ENCODE data around the gene CRYZL1.
"Not testable (repeated sequence)": the region's sequence is repeated elsewhere in the genome, so short reads cannot be mapped to it uniquely, and the experiment has no call there.

CRYZL1 gene

DNA sequence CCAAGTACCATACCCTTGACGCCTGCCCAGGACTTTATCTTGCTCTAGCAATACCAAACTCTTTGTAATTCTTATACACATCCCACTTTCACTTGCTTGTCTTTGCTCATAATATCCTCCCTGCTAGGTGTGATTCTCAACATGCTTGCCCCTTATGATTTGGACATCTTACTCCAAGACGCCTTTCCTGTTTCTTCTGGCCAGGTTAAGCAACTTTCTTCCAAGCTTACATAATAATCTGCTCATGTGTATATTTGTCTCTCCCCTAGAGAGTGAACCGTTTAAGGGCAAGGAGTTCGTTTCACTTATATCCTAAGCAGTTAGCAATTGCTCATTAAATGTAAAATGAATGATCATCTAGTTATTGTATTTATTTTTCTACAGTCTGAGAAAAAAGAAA is 21.8 kb downstream of the CRYZL1 start:
- Histone ChIP-seq H3K79me1 (replicated peaks; ENCODE audit: low read length, poor library complexity, severe bottlenecking) (peaks cover 4% of the 10 kb centered on the region), H3K4me3 (ENCODE audit: insufficient read depth in 1 of 2, low read depth in 1 of 2, low read length in 2 of 2) (no peak overlapping the region), H2BK15ac (ENCODE audit: low read depth, poor library complexity, severe bottlenecking) (no peak overlapping the region), H3K14ac (ENCODE audit: low read length in 2 of 2) (no peak overlapping the region), H3K4me2 (ENCODE audit: low read length, poor library complexity, severe bottlenecking) (no peak overlapping the region), H3K23ac (ENCODE audit: low read length in 2 of 2) (no peak overlapping the region), H3K9me3 (ENCODE audit: control insufficient read depth, low read length) (no peaks in the 10 kb centered on the region), H4K91ac (ENCODE audit: low read length) (no peak overlapping the region), H3K18ac (ENCODE audit: low read depth in 1 of 2, low read length in 2 of 2) (no peak overlapping the region), H3K4me1 (ENCODE audit: control insufficient read depth, insufficient read depth, low read depth, low read length) (no peaks in the 10 kb centered on the region), H2BK12ac (ENCODE audit: low read length in 2 of 2) (no peak overlapping the region), H3K4ac (ENCODE audit: low read depth in 1 of 2, low read length in 2 of 2) (no peak overlapping the region), H2BK5ac (ENCODE audit: low read depth, low read length, poor library complexity, severe bottlenecking) (no peak overlapping the region), H2AFZ (ENCODE audit: low read depth, low read length) (no peak overlapping the region), H3K9ac (ENCODE audit: low read length) (no peak overlapping the region), H4K8ac (ENCODE audit: low read length) (no peak overlapping the region), H2BK120ac (ENCODE audit: low read depth, low read length) (no peak overlapping the region), H2AK5ac (ENCODE audit: low read length, severe bottlenecking) (no peak overlapping the region), H3K27ac (ENCODE audit: low read length, poor library complexity, severe bottlenecking) (no peak overlapping the region), H3K36me3 (ENCODE audit: control insufficient read depth in 1 of 2, insufficient read depth in 2 of 2, low read depth in 1 of 2, low read length in 2 of 2) (peaks cover 18 to 71% of the 10 kb centered on the region in 2 experiments), H3K27me3 (ENCODE audit: control insufficient read depth in 1 of 2, insufficient read depth in 1 of 2, low read length in 2 of 2) (no peaks in the 10 kb centered on the region)
- 96% methylated on average over 4 of the region's 4 CpGs for WGBS
- no peak for DNase-seq

GRCh38 chr21:33618407-33618806 is 23.1 kb downstream of the CRYZL1 start:
- H3K18ac ChIP-seq (ENCODE audit: low read depth in 1 of 2, low read length in 2 of 2): no peak overlapping the region
- no peak overlapping the region for H4K8ac ChIP-seq (ENCODE audit: low read length)
- no peak overlapping the region for H4K91ac ChIP-seq (ENCODE audit: low read length)
- peaks cover 1% of the 10 kb centered on the region for H3K79me1 ChIP-seq (replicated peaks; ENCODE audit: low read length, poor library complexity, severe bottlenecking)
- no peak overlapping the region for H2AK5ac ChIP-seq (ENCODE audit: low read length, severe bottlenecking)
- no peak overlapping the region for H2BK15ac ChIP-seq (ENCODE audit: low read depth, poor library complexity, severe bottlenecking)
- no peak overlapping the region for H3K14ac ChIP-seq (ENCODE audit: low read length in 2 of 2)
- H3K9ac ChIP-seq (ENCODE audit: low read length): no peak overlapping the region
- no peak overlapping the region for H3K4ac ChIP-seq (ENCODE audit: low read depth in 1 of 2, low read length in 2 of 2)
- WGBS: 97% methylated on average over 2 of the region's 2 CpGs
- no peak overlapping the region for H2BK5ac ChIP-seq (ENCODE audit: low read depth, low read length, poor library complexity, severe bottlenecking)
- no peak overlapping the region for H3K4me2 ChIP-seq (ENCODE audit: low read length, poor library complexity, severe bottlenecking)
- no peaks in the 10 kb centered on the region for H3K4me1 ChIP-seq (ENCODE audit: control insufficient read depth, insufficient read depth, low read depth, low read length)
- no peak overlapping the region for H3K23ac ChIP-seq (ENCODE audit: low read length in 2 of 2)
- no peak overlapping the region for H2BK120ac ChIP-seq (ENCODE audit: low read depth, low read length)
- no peak overlapping the region for H3K27ac ChIP-seq (ENCODE audit: low read length, poor library complexity, severe bottlenecking)
- H3K4me3 ChIP-seq (ENCODE audit: insufficient read depth in 1 of 2, low read depth in 1 of 2, low read length in 2 of 2): no peak overlapping the region
- peaks cover 14 to 67% of the 10 kb centered on the region in 2 experiments for H3K36me3 ChIP-seq (ENCODE audit: control insufficient read depth in 1 of 2, insufficient read depth in 2 of 2, low read depth in 1 of 2, low read length in 2 of 2)
- no peak for DNase-seq
- no peaks in the 10 kb centered on the region for H3K27me3 ChIP-seq (ENCODE audit: control insufficient read depth in 1 of 2, insufficient read depth in 1 of 2, low read length in 2 of 2)
- no peak overlapping the region for H2BK12ac ChIP-seq (ENCODE audit: low read length in 2 of 2)
- H2AFZ ChIP-seq (ENCODE audit: low read depth, low read length): no peak overlapping the region
- H3K9me3 ChIP-seq (ENCODE audit: control insufficient read depth, low read length): no peaks in the 10 kb centered on the region

- 97% methylated on average over 11 of the region's 11 CpGs for WGBS
- H3K4ac ChIP-seq (ENCODE audit: low read depth in 1 of 2, low read length in 2 of 2); H3K23ac ChIP-seq (ENCODE audit: low read length in 2 of 2); H3K27me3 ChIP-seq (ENCODE audit: control insufficient read depth in 1 of 2, insufficient read depth in 1 of 2, low read length in 2 of 2); H3K9ac ChIP-seq (ENCODE audit: low read length); H2BK15ac ChIP-seq (ENCODE audit: low read depth, poor library complexity, severe bottlenecking); H3K4me2 ChIP-seq (ENCODE audit: low read length, poor library complexity, severe bottlenecking); H3K27ac ChIP-seq (ENCODE audit: low read length, poor library complexity, severe bottlenecking); H3K4me3 ChIP-seq (ENCODE audit: insufficient read depth in 1 of 2, low read depth in 1 of 2, low read length in 2 of 2); H4K91ac ChIP-seq (ENCODE audit: low read length); DNase-seq; H2BK12ac ChIP-seq (ENCODE audit: low read length in 2 of 2); H3K18ac ChIP-seq (ENCODE audit: low read depth in 1 of 2, low read length in 2 of 2); H2BK120ac ChIP-seq (ENCODE audit: low read depth, low read length); H2AK5ac ChIP-seq (ENCODE audit: low read length, severe bottlenecking); H3K79me1 ChIP-seq (replicated peaks; ENCODE audit: low read length, poor library complexity, severe bottlenecking); H3K4me1 ChIP-seq (ENCODE audit: control insufficient read depth, insufficient read depth, low read depth, low read length); H3K14ac ChIP-seq (ENCODE audit: low read length in 2 of 2); H2AFZ ChIP-seq (ENCODE audit: low read depth, low read length); H2BK5ac ChIP-seq (ENCODE audit: low read depth, low read length, poor library complexity, severe bottlenecking); H4K8ac ChIP-seq (ENCODE audit: low read length); H3K9me3 ChIP-seq (ENCODE audit: control insufficient read depth, low read length): not testable (repeated sequence)
- peaks cover 18 to 69% of the 10 kb centered on the region in 2 experiments for H3K36me3 ChIP-seq (ENCODE audit: control insufficient read depth in 1 of 2, insufficient read depth in 2 of 2, low read depth in 1 of 2, low read length in 2 of 2)
Measured at GRCh38 chr21:33617565-33617964, 24.0 kb downstream of the CRYZL1 start.

DNA sequence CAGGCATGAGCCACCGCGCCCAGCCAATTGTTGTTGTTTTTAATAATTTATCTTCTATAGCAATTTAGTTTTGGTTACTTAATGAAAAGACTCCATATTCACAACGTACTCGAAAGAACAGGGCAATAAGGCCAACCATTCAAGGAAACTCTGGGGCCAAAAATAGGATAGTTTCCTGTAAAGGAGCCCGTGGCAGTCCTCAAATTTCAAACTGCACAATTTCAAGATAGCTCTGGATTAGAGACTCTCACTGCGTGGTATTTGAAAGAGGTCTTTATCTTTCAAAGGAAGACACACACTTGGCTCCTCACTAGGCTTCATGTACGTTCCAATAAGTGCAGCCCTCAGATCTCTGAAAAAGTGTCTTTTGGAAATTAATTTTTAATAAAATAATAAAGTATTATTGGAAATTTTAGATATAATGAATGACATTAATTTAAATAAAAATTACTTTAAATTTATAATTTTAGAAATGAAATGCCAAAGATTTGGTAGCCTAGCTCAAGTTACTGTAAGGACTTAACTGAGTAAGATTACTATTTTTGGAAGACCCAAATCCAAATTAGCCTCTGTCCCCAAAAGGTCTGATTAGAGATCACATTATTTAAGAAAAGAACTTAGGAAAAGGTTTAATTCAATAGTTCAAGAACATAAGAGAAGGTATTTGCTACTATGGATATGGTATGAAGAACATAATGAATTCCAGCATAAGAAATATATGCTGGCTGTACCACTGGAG is 30.4 kb downstream of the CRYZL1 start:
- Histone ChIP-seq H2AK5ac (ENCODE audit: low read length, severe bottlenecking) (no peak overlapping the region), H3K4me3 (ENCODE audit: insufficient read depth in 1 of 2, low read depth in 1 of 2, low read length in 2 of 2) (no peak overlapping the region), H3K18ac (ENCODE audit: low read depth in 1 of 2, low read length in 2 of 2) (no peak overlapping the region), H3K4ac (ENCODE audit: low read depth in 1 of 2, low read length in 2 of 2) (no peak overlapping the region), H3K4me2 (ENCODE audit: low read length, poor library complexity, severe bottlenecking) (no peak overlapping the region), H2AFZ (ENCODE audit: low read depth, low read length) (no peak overlapping the region), H2BK120ac (ENCODE audit: low read depth, low read length) (no peak overlapping the region), H3K27ac (ENCODE audit: low read length, poor library complexity, severe bottlenecking) (no peak overlapping the region), H2BK15ac (ENCODE audit: low read depth, poor library complexity, severe bottlenecking) (no peak overlapping the region), H3K36me3 (ENCODE audit: control insufficient read depth in 1 of 2, insufficient read depth in 2 of 2, low read depth in 1 of 2, low read length in 2 of 2) (peaks cover 17 to 52% of the 10 kb centered on the region in 2 experiments), H2BK5ac (ENCODE audit: low read depth, low read length, poor library complexity, severe bottlenecking) (no peak overlapping the region), H3K9me3 (ENCODE audit: control insufficient read depth, low read length) (no peaks in the 10 kb centered on the region), H4K91ac (ENCODE audit: low read length) (no peak overlapping the region), H3K79me1 (replicated peaks; ENCODE audit: low read length, poor library complexity, severe bottlenecking) (peaks cover 2% of the 10 kb centered on the region), H4K8ac (ENCODE audit: low read length) (no peak overlapping the region), H3K23ac (ENCODE audit: low read length in 2 of 2) (no peak overlapping the region), H3K9ac (ENCODE audit: low read length) (no peak overlapping the region), H3K4me1 (ENCODE audit: control insufficient read depth, insufficient read depth, low read depth, low read length) (no peaks in the 10 kb centered on the region), H2BK12ac (ENCODE audit: low read length in 2 of 2) (no peak overlapping the region), H3K27me3 (ENCODE audit: control insufficient read depth in 1 of 2, insufficient read depth in 1 of 2, low read length in 2 of 2) (no peaks in the 10 kb centered on the region), H3K14ac (ENCODE audit: low read length in 2 of 2) (no peak overlapping the region)
- WGBS: 95% methylated on average over 3 of the region's 7 CpGs
- DNase-seq: no peak
